Embryonic facial prominence (tissue), 1 donor: ENCODE measurements around the gene KRT24.
"Not testable (repeated sequence)": the region's sequence is repeated elsewhere in the genome, so short reads cannot be mapped to it uniquely, and the experiment has no call there.

Source experiments
- DNase-seq: peaks from one replicate; pipeline ENCODE4 v3.0.0-alpha.2; 2016; ENCODE audit errors: extremely low spot score

The KRT24 gene

DNA sequence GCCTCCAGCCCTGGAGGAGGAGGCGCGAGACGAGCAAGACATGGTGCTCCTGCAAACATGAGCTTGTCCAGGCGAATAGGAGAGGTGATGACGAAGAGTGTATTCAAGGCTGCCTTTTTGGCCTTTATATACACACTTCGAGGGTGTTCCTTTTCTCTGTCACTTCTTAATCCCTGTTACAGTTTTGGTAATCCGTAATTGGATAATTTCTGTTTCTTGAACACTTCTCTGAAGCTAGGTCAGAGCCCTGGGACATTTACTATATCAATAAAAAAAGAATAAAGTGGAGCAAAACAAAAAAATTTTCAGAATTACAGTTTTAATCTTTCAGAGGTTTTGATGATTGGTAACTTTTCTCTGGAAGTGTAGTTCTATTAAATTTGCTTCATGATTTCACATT lies at the start of gene KRT24:
KRT24 (minus strand) TSS at position 101 of the 400 bp plus-strand sequence; CDS start at position 42, 59 bp downstream.
- no peak for DNase-seq

DNA sequence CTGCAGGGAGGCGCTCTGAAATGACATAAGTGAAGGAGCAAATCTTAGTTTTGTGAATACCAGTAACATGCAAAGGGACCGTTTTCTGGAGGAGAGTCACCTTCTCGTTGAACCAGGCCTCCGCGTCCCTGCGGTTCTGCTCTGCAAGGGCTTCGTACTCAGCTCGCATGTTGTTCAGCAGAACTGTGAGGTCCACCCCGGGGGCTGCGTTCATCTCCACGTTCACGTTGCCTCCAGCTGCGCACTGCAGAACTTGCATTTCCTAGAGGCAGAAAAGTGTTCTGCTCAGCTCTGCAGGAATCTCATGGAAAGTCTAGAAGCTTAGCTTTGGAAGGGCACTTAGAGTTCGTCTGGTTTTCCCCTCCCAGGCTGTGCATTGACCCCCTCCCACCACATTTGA lies 47.5 kb upstream of the KRT24 start:
- DNase-seq, result no peak

DNA sequence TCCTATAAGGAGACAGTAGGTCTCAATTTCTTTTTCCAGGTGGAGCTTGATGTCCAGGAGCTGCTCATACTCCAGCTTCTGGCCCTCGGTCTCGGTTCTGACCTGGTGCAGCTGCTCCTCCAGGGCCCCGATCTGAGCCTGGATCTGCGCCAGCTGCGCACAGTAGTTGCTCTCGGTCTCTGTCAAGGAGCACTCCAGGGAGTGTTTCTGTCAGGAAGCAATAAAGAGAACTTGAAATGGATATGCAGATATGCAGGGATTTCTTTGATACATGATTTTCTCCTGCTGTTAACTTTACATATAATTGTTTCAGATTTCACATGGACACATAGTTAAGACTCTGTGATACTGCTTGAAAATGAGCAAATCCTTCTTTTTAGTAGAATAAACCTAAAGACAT lies 46.8 kb upstream of the KRT24 start:
- DNase-seq, result no peak

DNA sequence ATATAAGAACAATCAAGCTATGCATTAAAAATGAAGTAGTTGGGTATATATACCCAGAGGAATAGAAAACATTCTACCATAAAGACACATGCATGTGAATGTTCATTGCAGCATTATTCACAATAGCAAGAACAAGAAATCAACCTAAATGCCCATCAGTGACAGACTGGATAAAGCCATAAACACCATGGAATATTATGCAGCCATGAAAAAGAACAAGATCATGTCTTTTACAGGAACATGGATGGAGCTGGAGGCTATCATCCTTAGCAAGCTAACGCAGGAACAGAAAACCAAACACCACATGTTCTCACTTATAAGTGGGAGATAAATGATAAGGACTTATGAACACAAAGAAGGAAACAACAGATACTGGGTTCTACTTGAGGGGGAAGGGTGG lies 45.1 kb upstream of the KRT24 start:
- not testable (repeated sequence) for DNase-seq

DNA sequence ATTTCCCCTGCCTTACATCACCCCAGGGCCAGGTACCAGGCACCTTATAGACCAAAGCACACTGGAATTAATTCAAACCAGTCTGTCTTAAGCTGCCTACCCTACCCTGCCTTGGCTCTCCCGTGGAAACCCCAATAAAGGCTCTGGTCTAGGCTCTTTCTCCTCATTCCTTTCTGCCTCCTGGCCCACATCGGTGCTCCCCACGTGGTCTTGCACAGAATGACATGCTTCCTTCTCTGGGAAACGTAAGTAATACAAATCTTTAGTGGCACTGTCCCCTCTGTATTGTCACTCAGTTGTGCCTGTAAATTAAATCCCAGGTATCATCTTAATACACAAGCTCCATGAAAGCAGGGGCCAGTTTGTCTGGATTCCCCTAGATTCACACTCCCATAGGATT lies 35.0 kb upstream of the KRT24 start:
- no peak for DNase-seq

DNA sequence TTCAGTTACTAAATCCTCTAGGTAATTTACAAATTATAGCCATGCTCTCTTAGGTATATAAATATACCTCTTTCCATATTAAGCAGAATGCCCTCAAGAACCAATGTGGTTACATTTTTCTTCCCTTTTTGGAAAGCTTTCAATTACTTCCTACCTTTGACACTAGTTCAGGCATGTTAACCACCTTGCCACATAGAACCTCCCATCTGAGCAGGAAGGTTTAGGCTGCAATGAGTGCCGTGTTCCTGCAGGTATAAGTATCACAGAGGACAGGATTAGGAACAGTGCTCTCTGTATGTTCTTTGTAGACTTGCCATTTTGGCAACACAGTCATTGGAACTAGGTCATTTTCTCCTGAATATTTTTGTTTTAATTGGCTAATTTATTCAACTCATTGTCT lies 31.5 kb upstream of the KRT24 start:
- DNase-seq, result no peak

DNA sequence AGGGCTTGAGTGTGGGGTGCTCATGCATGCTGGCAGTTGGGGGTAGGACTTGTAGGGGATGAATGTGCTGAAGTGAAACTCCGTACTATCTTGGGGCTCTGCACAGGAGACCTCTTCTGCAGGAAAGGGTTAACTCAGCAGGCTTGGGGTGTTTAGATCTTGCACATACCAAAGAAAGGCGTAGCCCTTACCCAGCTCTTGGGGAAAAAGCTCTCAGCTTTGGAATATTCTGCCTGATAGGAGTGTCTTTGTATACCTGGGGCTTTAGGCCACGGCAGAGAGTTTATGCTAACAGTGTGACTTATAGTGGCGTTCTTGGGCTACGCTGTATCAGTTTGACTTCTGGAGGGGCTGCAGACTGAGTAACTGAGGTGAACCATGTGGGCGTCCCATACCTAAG lies 30.5 kb upstream of the KRT24 start:
- DNase-seq, result no peak

DNA sequence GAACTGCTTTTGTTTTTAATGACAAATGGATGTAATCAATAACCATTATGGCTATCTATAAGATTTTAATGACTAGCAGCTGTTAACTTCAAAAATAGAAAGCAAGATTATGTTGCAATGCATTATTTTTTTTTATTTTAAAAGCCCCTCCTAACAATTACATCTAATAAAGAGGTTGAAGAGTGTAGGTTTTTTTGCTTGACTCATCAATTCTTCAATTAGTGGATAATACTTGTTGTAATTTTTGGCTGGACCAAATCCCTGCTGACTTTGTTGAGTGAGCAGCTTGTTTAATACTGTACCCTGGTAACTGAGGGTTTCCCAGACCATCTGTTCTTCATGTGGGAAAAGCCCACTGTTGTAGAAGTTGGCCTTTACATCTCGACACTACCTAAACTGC lies 27.4 kb upstream of the KRT24 start:
- DNase-seq, result no peak

DNA sequence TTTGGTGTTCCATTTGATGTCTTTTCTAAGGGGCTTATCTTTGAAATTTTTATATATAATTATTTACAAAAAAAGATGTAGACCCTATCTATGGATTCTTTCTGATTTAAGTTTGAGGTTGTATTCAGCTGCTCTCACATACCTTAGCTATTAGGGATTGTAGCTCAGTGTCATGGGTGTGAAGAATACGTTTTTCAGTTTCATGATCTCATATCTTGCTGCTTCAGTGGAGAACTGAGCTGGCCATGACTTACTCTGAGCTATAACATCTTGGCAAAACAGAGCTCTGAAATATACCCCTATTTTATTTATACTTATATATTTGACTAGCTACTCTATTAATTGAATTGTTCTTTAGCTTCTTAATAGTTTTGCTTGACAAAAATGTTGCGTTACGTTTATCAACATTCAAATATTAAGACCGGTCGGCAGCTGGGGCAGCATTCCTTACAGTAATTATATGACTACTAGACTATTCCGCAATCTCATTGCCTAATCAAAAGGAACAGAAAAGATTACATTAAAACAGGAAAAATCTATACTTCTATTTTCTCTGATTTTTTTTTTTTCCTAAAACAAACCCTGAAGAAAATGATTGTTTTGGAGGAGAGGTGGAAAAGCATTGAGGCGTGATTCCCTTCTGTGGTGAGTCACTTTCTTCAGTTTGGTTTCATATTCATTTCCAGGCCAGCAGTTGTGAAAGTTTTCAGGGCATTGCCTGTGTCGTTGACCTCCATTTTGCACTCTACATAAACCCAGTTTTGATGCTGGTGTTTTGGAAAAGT lies 24.1 kb upstream of the KRT24 start:
- no peak for DNase-seq

DNA sequence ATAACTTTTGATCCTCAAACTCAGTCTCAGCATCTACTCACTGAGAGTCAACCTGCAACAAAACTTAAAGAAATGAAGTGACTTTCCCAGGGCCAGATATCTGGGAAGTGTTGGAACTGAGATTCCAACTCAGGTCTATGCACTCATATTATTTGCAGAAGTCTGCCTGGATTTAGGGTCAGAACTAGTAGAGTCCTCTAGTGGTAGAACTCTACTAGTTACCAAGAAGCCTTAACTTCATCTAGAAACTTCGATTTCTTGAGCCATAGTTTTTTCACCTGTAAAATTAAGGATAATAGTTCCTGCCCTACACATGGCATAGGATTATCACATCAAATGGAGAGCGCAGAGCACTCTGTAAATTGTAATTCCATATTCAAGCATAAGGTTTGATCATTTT lies 23.4 kb upstream of the KRT24 start:
- no peak for DNase-seq

DNA sequence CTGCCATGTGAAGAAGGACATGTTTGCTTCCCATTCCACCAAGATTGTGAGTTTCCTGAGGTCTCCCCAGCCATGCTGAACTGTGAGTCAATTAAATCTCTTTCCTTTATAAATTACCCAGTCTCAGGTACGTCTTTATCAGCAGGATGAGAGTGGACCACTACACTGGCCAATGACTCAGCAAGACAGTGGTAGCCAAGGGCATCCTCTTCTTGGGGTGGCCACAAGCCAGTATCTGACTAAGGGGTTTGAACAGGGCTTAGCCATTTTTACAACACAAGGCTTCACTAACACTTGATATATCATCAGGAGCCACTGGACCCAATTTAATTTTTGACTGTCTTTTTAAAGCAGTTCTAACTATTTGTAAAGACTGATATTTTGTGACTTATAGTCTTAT lies 21.1 kb upstream of the KRT24 start:
- no peak for DNase-seq

DNA sequence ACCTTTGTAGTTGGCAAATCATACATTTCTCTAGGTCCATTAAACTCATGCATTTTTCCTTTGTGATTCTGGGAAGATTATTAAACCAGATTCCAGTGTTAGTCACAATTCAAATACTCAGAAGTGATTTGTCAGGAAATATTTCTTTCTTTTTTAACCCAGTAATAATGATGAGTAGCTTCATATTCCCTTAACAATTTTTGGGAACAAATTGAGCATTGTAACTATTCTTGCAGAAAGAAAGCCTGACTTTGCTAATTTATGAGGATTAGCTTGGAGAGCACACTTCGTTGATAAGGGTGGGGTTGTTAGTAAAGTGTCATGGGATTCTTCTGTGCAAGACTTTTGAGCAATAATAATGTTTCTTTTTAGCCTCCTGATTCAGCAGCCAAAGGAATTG lies 18.7 kb upstream of the KRT24 start:
- DNase-seq, result no peak

DNA sequence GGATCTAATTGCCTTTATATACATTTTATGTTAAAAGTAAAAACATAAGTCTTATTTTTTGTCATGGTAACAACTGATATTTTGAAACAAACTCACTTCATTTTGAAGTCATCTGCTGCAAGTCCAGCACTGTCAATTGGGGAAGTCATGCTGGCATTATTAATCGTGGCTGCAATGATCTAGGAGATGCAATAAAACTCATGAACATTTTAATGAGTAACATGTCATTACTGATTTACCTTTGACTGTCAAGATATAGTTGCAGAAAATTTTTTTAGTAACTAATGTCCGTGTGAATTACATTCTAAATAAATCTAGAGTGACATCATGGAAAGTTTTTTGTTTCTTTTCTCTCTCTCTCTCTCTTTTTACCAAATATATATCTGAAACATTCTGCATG lies 17.3 kb upstream of the KRT24 start:
- no peak for DNase-seq

DNA sequence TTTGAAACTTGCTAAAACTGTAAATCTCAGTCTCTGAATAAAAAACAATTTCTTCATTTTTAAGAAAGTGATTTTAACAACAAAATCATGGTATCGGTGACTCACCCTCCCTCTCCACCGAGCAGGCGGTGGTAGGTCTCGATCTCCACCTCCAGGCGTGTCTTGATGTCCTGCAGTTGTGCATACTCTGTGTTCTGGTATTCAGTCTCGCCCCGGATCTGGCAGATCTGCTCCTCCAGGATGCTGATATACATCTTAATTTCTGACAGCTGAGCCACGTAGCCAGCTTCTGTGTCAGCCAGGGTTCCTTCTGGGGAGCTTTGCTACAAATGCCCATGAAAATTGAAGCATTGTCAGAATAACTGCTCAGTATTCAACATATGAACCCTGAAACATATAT lies 15.4 kb upstream of the KRT24 start:
- no peak for DNase-seq

DNA sequence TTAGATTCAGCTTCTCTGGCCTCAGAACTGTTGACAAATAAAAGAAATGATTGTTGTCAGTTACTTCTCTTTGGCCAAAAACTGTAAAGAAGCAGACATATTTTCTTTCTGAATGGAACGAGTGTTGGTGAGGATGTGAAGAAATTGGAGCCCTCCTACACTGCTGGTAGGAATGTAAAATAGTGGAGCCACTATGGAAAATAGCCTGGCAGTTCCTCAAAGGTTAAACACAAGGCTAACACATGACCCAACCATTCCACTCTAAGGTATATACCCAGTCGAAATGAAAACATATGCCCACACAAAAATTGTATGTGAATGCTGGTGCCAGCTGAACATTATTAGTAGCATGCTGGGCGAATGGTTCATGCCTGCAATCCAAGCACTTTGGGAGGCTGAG lies 14.2 kb upstream of the KRT24 start:
- no peak for DNase-seq

DNA sequence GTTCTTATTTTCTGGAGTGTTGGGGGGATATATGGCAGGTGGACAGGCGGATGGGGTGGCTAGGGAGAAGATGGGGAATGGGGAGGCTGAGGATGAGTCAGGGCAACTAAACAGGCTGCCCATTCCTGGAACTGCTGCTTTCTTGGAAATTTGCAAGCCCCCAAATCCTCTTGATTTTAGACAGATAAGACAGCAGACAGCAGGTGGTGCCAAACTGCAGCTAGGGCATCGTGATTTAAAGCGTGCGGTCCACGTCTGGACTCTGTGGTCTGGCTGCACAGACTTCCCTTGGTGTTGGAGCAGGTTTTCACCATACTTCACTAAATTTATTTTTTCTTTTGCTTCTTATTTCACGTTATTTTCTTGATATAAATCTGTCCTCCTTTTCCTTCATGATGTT lies 10.9 kb upstream of the KRT24 start:
- no peak for DNase-seq

DNA sequence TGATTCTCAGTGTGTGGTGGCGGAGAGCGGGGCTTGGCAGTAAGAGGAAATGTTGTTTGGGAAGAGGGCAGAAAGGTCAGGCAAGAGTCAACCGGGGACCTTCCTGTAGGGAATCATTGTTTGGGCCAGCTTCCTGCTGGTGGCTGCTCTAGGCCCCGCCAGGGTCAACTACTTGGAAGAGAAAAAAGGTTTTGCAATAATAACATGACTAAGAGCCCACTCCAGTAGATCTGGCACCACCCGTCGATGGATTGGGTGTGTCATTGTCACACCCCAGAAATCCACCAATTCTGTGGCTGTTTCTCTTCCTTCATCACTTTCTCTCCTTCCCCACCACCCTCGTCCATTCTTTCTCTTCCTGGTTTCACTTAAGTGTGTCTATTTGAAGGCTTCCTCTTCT lies 4.2 kb upstream of the KRT24 start:
- DNase-seq, result no peak

DNA sequence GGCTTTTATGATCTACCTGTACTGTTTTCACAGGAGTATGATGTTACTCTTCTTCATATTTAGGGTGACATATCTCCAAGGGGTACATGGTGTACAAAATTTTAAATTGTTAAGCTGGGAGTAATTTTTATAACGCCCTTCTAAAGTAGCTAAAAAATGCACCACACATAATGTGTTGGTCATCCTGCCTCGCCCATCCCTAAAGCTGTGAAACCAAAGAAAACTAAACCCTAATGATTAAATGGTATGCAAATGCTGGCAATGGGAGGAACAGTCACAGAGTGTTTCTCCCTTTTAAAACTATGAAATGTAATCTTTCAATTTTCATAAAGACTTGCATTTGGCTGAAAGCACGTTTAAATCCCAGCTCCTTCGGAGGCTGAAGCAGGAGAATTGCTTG lies 2.0 kb upstream of the KRT24 start:
- no peak for DNase-seq

DNA sequence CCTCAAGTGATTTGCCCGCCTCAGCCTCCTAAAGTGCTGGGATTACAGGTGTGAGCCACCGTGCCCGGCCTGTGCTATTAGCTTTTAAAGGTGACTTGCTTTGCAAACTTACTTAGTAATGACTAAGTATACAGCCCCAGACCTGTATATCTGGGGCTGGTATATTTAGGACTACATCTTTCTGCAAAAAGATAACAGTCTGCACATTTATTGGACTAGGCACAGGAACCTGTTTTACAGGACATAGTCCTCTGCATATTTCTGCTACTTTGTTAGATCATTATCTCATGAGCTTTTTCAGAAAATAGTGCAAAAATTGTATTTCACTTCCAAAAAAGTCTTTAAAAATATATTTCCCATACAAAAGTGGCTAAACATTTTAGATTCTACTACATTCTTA lies 1.3 kb downstream of the KRT24 start:
- no peak for DNase-seq

DNA sequence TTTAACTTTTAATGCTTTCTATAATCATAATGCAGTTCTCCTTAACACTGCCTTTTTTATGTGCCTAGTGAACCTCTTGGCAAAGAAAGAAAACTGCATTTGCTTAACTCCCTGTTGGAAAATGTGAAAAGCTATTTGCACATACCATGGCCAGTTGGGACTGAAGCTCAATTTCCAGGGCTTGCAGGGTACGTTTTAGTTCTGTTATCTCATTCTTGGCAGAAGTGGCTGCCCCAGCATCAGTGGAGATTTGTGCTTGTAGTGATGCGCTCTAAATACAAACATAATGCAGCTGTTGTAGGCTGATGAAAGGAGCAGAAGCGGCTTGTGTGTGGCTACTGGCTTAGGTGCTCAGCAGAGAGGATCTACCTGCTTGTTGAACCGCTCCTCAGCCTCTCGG lies 3.7 kb downstream of the KRT24 start:
- DNase-seq, result no peak

DNA sequence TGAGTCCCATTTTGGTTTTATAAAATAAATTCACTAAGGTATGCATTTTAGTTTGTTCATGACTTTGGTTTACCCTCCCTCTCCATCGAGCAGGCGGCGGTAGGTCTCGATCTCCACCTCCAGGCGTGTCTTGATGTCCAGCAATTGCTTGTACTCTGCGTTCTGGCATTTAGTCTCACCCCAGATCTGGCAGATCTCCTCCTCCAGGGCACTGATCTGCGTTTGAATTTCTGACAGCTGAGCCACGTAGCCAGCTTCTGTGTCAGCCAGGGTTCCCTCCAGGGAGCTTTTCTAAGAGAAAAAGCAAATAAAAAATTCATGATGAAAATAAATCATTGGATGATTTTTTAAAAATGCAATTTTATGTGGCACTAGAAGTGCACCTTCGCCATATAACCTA lies 4.2 kb downstream of the KRT24 start:
- DNase-seq, result no peak

DNA sequence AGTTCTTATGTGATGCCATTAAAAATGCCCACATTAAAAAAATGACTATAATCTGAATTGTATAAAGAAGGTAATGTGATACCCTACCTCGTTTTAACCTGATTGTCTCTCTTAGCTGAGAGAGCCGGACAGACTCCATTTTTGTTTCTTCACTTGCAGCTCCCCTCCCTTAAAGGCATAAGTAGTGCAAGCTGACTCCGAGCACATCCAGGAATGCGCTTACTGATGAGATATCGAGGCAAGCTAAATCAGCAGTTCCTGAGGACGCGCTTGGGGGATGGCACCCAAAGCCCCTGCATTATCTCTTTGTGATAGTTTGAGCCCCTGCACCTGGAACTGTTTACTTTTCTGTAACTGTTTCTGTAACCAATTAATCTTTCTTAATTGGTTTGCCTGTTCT lies 6.3 kb downstream of the KRT24 start:
- no peak for DNase-seq

DNA sequence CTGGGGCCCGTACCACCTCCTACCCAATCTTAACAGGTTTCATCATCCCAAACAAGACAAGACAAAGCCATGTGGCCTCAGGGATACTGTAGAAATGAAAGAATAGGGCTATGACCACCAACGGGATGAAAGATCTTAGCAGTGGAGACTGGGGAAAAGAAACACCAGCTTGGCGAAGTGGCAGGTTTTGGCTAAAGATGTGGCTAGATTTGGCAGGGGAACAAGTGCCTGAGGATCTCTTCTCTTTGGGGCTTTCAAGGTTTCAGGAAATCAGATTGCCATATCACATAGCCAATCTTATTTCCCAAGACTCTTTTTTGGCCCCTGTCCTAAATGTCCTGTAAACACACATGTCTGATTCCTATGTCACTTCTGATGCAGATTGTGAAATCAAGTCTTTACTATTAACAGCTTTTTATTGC lies 6.9 kb downstream of the KRT24 start:
- no peak for DNase-seq

DNA sequence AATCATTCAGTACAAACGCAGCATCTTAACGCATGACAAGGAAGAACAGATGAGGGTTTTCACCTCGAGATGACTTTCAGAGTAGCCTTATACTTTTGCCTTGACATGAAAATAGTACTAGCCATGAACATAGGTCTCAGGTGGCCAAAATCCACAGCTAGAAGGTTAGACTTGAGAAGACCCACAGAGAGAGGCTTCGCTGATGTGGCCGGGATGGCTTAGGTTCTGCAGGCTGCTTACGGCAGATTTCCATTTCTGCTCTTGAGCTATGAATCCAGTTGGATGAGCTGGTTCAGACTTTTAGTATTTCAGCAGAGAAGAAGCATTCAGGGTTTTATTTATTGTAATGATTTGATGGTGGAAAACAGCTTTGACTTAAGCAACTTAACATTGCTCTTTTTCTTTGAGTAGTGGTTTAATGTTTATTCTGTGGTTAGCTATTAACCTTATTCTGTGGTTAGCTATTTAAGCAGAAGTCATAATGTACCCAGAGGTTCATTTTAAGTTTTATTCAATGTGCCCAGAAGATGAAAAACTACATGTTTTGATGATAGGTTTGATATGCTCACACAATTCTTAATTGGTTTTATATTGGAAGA lies 7.6 kb downstream of the KRT24 start:
- DNase-seq, result no peak
